NCI-H1105 (cell line): ENCODE results near the gene USP5.

Experiments
- DNase-seq: peaks from one replicate; lab custom pipeline; 2025; lab: John Stamatoyannopoulos, UW

USP5 gene

DNA sequence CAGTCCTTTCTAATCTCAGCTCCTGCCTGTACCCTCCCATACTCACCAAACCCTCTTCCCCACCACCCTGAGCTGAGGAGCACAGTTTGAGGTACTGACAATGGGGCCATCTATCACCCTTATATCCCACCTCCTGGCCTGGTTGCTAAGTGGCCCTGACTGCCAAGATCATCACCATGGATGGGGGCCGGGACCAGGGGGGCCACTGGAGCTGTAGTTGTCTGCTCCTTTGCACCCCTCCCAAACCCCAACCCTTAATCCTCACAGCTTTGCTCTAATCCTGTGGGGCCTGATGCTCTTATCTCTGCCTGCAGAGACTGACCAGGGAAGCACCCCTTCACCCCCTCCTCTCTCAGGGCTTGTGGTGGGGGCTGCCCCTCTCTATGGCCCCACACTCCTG, 11.6 kb upstream of the USP5 start:
- no peak for DNase-seq

DNA sequence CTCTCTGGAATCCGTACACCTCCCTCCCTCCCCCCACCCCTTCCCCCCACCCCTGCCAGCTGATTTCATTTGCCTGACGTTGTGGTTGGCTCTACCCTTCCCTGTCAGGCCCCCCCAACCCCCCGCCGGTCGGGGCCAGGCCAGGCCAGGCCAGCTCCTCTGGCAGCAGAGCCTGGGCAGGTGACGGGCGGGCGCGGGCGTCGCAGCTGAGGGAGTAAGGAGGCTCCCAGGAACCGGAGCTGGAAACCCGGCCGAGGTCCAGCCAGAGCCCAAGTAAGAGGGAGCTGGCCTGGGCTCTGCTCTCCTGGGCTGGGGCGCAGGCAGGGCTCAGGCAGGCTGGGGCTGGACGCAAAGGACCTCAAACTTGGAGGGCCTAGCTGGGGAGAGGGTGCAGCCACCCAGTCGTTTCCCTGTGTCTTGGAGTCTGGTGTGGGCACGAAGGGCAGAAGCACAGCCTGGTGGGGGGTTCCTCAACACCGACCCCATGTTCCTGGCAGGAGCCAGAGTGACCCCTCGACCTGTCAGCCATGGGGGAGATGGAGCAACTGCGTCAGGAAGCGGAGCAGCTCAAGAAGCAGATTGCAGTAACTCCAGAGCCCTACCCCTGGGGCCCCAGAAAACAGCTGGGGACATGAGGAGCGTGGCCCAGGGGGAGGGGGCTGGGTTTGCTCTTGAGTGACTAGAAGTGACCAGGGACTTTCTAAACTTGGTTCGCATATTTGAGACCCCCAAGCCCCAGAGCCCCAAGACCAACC, 11.0 kb upstream of the USP5 start, which contains the start of gene GNB3:
Gene GNB3, plus strand, starts transcription at position 165 of the 755 bp plus-strand sequence. Its CDS starts 363 bp downstream, at position 528.
- no peak for DNase-seq

DNA sequence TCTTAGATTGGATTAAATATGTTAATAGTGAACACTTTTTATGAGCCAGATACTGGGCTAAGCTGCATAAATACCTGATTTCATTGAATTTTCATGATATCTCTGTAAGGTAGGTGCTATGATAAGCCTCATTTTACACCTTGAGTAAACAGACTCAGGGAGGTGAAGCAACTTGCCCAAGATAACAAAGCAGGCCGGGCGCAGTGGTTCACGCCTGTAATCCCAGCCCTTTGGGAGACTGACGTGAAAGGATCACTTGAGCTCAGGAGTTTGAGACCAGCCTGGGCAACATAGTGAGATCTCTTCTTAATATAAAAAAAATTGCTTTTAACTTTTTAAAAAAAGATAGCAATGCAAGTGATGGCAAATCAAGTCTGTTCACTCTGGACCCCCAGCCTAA, 9.9 kb upstream of the USP5 start:
- no peak for DNase-seq

DNA sequence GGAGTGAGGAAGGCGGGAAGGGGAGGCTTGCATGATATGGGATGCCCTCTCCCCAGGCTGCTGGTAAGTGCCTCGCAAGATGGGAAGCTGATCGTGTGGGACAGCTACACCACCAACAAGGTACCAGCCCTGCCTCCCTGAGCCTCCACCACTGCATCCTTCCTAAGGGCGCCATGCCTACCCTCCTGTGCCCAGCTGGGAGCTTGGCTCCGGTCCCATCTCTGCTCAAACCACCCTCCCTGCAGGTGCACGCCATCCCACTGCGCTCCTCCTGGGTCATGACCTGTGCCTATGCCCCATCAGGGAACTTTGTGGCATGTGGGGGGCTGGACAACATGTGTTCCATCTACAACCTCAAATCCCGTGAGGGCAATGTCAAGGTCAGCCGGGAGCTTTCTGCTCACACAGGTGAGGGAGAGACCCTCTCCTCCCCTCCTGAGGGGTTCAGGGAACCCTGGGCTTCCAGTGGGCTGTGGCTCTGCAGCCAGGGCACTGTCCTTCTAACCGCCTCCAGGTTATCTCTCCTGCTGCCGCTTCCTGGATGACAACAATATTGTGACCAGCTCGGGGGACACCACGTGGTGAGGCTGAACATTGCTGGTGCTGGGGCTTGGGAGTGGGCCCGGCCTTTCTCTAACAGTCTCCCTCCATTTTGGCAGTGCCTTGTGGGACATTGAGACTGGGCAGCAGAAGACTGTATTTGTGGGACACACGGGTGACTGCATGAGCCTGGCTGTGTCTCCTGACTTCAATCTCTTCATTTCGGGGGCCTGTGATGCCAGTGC, 8.6 kb upstream of the USP5 start:
- DNase-seq = no peak

DNA sequence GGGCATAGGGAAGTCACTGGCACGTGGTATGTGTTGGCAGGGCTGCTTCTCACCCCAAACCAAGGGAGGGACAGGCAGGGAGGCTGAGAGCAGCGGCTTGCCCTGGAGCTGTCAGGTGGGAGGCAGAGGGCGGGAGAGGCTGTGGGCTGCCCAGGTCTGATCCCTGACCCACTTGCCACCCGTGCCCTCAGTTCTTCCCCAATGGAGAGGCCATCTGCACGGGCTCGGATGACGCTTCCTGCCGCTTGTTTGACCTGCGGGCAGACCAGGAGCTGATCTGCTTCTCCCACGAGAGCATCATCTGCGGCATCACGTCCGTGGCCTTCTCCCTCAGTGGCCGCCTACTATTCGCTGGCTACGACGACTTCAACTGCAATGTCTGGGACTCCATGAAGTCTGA, 6.6 kb upstream of the USP5 start:
- no peak for DNase-seq

DNA sequence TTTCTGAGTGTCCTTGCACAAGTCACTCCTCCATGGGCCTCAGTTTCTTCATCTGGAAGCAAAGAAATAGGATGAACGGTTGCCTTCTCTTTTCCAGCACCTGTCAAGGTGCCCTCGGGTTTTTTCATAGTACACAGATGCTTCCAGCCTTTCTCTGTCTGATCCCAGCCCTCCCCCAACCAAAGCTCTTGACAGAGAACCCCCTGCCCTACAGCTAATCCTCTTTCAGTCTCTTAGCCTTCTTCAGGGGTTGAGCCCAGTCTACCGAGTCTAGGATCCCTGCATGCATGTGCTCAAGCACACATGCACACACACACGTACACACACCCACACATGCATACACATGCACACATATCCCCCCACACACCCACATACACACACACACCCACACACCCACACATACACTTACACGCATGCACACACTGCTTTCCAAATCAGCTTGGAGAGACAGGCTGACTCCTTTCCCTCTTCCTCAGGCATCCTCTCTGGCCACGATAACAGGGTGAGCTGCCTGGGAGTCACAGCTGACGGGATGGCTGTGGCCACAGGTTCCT, 5.6 kb upstream of the USP5 start:
- no peak for DNase-seq

DNA sequence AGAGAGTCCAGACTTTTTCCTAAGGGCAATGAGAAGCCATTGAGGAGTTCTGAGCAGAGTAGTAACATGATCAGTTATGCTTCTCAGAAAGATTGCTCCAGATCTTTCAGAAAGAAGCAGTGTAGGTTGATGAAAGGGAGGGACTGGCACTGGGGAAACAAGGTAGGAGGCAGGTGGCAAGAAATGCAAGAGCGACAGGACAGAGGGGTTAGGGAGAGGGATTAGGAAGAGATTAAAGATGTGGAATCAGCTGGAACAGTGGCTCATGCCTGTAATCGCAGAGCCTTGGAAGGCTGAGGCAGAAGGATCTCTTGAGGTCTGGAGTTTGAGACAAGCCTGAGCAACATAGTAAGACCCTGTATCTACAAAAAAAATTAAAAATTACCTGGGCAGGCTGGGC, 4.3 kb upstream of the USP5 start:
- no peak for DNase-seq

DNA sequence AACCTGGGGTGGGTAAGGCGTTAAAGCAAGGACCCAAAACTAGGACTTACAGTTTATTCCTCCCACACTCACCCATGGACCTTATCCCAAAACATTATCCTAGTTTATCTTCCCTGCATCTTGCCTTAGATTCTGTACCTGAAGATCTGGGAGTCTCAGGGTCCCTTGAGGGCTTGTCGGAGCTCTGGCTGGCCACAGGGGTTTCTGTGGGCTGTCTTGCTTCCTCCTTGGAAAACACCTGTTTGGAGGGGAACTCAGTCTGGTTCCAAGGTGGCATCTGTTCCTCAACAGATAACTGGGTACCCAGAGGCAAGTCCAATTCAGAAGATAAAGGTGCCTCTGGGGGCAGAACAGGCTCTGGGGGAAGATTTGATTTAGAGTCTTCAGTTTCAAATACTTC, 2.5 kb upstream of the USP5 start:
- no peak for DNase-seq

DNA sequence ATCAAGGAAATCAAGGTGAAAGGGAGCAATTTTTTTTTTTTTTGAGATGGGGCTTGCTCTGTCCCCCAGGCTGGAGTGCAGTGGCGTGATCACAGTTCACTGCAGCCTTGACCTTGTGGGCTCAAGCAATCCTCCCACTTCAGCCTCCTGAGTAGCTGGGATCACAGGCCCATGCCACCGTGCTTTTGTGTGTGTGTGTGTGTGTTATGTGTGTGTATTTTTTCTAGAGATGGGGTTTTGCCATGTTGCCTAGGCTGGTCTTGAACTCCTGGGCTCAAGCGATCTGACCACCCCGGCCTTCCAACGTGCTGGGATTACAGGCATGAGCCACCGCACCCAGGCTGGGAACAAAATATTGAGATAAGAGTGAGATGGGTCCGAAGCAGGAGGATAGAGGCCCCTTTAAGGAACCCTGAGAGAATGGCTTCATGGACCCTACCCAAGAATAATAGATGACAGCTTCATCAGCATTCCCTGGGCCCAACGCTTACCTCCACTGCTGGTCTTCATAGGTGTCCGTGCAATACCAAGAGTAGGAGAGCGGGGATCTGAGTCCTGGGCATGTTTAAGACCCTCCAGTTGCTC, 1.9 kb upstream of the USP5 start:
- DNase-seq = no peak

DNA sequence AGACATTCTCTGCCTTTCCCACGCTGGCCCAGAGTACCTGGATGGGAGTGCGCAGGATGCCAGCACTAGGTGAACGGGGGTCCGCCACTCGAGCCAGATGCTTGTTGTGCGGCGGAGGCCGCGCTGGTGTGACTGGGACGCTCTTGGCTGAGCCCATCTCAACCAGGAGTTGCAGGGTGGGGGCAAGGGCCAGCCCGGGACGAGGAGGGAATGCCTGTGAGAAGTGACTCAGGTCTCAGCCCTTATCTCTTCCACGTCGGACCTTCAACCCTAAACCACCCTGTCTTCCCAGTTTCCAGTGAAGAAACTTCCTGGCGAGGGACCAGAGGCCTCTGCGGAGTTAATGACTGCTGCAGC, 1.2 kb upstream of the USP5 start:
- DNase-seq = no peak

DNA sequence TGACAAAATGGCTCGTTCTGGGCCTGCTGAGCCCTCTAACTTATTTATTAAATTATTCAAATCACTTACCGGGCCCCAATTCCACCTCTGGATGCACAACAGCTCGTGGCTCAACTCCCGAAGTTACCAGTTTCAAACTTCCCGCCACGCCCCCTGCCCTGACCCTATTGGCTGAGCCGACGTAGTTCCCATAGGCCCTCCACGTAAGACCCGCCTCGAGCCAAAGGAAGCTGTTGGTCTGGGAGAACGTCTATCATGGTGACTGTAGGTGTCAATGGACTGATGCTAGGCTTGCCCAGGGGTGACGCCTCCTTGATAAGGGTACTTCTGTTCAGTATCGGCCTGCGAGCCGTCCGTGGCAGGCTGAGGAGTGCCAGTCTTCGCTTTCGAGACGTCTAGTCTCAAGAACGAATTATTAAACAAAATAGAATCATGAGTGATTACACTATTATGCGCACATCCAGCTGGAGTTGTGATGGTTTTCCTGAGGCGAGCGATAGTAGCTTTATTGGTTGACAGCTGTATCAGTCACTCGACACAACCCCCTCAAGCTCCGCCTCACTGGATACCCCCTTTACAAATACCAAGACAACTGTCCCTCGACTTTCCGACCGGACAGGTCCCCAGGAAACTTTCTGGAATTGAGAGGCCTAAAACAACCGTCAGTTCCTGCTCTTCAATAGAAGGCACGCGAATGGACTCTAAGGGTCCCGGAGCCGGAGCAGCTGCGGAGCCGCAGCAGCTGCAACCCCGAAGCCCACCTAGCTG, 613 bp upstream of the USP5 start, which contains the start of gene CDCA3:
Gene CDCA3, minus strand, starts transcription at position 134 of the 768 bp plus-strand sequence. CDS start 334 bp downstream, outside the sequence.
- peak; percentile 97 for DNase-seq

DNA sequence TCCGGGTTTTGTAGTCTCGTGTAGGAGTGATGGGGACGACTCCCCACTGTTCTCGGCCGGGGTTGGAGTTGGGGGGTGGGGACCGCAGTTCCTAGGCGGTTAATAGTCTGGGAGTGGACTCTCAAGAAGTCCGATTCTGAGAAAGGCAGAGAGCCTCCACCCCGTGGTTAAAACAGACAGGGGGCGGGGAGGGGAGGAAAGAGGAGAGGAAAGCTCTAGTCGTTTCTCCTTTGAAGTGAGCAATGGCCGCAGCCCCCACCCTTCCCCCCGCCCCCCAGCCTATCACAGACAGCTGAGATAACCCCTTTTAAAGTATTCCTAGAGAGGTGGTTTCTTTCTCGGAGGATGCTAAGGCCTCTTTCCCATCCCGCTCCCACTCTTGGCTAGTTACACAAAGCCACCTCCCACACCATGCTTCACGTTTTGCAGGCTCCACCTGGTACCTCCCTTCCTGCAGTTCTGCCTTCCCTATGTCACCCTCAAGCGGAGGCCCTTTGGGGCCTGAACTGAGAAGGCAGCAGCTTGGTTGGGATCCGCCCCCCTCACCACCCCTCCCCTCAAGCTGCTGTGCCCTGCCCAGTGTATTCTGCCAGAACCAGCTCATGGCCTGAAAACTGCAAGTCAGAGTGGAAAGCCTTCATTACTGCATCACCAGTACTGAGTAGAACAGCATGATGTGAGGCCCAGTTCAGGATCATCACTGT, 853 bp downstream of the USP5 start:
- DNase-seq = no peak

DNA sequence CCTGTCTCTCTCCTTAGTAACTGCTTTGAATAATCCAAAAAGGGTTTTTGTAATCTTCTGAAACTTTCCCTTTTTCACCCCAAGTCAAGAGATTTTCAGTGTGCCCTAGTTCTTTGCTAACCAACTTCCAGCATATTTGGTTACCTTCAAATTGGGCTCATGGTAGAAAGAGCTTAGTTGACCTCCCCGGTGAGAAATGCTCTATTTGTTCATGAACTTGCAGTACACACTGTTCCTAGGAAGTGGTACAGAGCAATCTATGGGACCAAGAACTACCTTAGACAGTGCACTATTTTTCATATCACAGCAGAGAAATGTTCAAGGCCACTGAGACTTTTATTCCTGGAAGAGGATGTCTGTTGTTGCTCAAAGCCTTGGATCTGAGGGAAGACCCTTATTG, 1.7 kb downstream of the USP5 start:
- no peak for DNase-seq

DNA sequence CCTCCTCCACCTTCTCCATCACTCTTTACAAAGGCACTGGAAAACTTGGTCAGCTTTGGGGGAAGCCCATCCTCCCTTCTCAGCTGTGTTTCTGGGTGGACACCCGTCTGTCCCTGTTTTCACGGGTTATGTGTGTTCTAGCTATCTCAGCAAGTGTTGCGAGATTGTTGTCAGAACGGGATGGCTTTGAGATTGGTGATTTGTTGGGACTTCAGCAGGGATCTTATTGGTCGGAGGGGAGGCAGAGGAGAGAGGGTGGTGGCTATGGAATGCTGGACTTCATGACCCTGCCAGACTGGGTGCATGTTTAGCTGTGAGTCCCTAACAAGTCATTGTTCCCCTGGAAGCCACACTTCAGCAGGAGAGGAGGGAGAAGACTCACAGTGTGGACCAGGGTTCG, 2.1 kb downstream of the USP5 start:
- no peak for DNase-seq

DNA sequence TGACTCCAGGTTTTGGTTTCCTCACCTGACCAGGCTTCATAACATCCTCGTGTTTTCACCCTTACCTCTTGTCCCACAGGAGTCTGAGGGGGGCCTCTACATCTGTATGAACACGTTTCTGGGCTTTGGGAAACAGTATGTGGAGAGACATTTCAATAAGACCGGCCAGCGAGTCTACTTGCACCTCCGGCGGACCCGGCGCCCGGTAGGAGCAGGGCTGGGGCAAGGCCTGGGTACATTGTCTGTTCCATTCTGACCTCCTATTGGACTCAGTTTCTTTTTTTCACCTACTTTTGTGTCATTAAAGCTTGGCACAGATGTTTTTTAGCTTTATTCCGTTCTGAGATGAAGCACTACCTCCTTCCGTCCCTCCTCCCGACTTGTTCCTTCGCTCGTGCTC, 3.4 kb downstream of the USP5 start:
- DNase-seq = no peak

DNA sequence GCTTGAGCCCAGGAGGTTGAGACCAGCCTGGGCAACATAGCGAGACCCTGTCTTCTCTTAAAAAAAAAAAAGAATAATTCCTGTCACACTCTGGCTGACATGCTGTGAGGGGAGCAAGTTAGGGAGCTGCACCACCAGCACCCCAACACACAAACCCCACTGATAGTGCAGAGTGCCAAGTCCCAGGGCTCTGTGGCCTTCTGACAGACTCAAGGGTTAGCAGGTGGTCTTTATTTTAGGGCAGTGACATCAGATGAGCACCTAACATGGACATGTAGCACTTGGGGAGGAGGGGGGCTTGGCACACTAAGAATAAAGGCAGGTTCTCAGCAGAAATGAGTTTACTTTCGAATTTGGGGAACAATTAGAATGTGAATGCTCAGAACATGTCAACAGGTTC, 6.8 kb downstream of the USP5 start:
- no peak for DNase-seq

DNA sequence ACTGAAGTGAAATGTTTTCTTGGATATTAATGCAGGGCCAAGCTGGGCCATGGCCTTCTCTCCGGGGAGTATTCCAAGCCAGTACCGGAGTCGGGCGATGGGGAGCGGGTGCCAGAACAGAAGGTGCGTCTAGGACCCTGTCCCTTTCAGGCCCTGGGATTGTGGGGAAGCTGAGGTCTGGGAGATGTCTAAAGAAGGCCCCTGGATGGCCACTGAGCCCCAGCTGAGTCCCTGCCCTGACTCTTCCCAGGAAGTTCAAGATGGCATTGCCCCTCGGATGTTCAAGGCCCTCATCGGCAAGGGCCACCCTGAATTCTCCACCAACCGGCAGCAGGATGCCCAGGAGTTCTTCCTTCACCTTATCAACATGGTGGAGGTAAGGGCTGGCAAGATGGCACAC, 8.2 kb downstream of the USP5 start:
- DNase-seq = no peak

DNA sequence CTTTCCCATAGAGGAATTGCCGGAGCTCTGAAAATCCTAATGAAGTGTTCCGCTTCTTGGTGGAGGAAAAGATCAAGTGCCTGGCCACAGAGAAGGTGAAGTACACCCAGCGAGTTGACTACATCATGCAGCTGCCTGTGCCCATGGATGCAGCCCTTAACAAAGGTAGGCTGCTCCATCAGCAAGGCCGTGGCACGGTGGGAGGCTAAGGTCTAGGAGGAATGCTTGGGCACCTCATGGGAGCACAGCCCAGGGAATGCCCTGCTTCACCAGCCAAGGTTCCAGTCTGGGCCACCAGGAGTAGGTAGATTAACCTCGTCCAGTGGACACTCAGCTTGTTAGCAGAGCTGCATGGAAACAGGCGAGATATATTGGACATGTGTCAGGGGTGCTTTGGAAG, 9.0 kb downstream of the USP5 start:
- no peak for DNase-seq

DNA sequence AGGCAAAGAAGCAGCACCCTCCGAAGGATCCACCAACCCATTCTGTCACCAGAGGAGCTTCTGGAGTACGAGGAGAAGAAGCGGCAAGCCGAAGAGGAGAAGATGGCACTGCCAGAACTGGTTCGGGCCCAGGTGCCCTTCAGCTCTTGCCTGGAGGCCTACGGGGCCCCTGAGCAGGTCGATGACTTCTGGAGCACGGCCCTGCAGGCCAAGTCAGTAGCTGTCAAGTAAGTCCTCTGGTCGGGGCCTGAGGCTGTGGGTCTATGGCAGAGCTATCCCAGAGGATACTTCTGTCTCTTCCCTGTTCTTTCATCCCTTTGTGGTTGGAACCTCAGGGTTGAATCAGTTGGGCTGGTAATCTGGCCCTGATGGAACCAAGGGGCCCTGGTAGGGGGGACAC, 9.4 kb downstream of the USP5 start:
- no peak for DNase-seq

DNA sequence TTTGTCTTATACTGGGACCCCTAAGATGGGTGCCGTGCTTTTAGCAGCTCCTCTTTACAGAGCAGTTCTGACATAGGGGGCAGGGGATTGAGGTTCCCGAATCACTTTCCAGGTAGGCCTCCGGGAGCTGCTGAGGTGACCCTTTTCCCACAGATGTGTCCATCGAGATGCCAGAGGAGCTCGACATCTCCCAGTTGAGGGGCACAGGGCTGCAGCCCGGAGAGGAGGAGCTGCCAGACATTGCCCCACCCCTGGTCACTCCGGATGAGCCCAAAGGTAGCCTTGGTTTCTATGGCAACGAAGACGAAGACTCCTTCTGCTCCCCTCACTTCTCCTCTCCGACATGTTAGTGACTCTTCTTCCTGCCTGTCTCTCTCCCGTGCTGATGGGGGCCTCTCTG, 11.1 kb downstream of the USP5 start:
- DNase-seq = no peak

DNA sequence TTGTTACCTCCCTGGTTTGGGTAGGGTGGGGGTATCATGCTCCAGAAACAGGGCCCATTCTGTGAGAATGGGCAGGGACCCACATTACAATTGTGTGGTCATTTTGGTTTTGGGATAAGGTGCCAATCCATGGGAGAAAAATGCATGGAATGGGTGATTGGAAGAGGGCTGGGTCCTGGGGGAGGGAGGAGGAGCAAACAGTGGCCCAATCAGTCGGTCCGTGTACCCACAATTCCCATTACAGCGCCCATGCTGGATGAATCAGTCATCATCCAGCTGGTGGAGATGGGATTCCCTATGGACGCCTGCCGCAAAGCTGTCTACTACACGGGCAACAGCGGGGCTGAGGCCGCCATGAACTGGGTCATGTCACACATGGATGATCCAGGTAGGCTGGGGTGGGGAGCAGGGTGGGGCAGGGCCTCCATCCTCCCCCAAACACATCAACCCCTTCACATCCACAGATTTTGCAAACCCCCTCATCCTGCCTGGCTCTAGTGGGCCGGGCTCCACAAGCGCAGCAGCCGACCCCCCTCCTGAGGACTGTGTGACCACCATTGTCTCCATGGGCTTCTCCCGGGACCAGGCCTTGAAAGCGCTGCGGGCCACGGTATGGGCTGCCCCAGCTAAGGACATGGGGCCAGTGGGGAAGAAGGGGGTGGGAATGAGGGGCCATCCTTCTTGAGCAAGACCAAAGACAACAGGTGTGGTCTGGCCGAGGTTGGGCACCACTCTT, 11.8 kb downstream of the USP5 start:
- DNase-seq = no peak
